ENCODE data around the gene BARHL1. TPM values are rescaled to one million over a fixed set of nuclear protein-coding genes. Genes with fewer than 3 reads are reported as not detected.

Gene BARHL1
- polyA plus RNA-seq, 1 donor from 2014 or later: not detected

- no peak overlapping the region for H3K4me2 ChIP-seq (ENCODE audit: low read length)
- H3K79me2 ChIP-seq (replicated peaks; ENCODE audit: insufficient read depth, low read length): no peaks in the 10 kb centered on the region
- H3K36me3 ChIP-seq (ENCODE audit: insufficient read depth, low read length): no peaks in the 10 kb centered on the region
- no peak overlapping the region for H3K4me3 ChIP-seq (ENCODE audit: low read length)
- no peaks in the 10 kb centered on the region for H3K27me3 ChIP-seq (ENCODE audit: insufficient read depth, low read depth, low read length)
- H3K9me2 ChIP-seq (ENCODE audit: insufficient read depth, low read length): no peaks in the 10 kb centered on the region
- no peak overlapping the region for H3K27ac ChIP-seq (ENCODE audit: low read length)
- TF ChIP-seq, protein P1, sequence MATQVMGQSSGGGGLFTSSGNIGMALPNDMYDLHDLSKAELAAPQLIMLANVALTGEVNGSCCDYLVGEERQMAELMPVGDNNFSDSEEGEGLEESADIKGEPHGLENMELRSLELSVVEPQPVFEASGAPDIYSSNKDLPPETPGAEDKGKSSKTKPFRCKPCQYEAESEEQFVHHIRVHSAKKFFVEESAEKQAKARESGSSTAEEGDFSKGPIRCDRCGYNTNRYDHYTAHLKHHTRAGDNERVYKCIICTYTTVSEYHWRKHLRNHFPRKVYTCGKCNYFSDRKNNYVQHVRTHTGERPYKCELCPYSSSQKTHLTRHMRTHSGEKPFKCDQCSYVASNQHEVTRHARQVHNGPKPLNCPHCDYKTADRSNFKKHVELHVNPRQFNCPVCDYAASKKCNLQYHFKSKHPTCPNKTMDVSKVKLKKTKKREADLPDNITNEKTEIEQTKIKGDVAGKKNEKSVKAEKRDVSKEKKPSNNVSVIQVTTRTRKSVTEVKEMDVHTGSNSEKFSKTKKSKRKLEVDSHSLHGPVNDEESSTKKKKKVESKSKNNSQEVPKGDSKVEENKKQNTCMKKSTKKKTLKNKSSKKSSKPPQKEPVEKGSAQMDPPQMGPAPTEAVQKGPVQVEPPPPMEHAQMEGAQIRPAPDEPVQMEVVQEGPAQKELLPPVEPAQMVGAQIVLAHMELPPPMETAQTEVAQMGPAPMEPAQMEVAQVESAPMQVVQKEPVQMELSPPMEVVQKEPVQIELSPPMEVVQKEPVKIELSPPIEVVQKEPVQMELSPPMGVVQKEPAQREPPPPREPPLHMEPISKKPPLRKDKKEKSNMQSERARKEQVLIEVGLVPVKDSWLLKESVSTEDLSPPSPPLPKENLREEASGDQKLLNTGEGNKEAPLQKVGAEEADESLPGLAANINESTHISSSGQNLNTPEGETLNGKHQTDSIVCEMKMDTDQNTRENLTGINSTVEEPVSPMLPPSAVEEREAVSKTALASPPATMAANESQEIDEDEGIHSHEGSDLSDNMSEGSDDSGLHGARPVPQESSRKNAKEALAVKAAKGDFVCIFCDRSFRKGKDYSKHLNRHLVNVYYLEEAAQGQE (IDR thresholded peaks at IDR 0.05; ENCODE audit: borderline replicate concordance): no peak
- TF ChIP-seq SMC3 (conservative IDR thresholded peaks at IDR 0.05; ENCODE audit: poor library complexity) (no peak), MXI1 (conservative IDR thresholded peaks at IDR 0.05; ENCODE audit: poor library complexity, severe bottlenecking) (no peak), EZH2 (IDR thresholded peaks at IDR 0.05; ENCODE audit: borderline replicate concordance, insufficient read depth, low read length, poor library complexity, severe bottlenecking) (no peak), POLR2AphosphoS5 (IDR thresholded peaks at IDR 0.05) (no peak), TAF1 (IDR thresholded peaks at IDR 0.05; ENCODE audit: low read depth) (no peak), EP300 (conservative IDR thresholded peaks at IDR 0.05; ENCODE audit: poor library complexity, severe bottlenecking) (no peak)
- TF ChIP-seq, protein P2, sequence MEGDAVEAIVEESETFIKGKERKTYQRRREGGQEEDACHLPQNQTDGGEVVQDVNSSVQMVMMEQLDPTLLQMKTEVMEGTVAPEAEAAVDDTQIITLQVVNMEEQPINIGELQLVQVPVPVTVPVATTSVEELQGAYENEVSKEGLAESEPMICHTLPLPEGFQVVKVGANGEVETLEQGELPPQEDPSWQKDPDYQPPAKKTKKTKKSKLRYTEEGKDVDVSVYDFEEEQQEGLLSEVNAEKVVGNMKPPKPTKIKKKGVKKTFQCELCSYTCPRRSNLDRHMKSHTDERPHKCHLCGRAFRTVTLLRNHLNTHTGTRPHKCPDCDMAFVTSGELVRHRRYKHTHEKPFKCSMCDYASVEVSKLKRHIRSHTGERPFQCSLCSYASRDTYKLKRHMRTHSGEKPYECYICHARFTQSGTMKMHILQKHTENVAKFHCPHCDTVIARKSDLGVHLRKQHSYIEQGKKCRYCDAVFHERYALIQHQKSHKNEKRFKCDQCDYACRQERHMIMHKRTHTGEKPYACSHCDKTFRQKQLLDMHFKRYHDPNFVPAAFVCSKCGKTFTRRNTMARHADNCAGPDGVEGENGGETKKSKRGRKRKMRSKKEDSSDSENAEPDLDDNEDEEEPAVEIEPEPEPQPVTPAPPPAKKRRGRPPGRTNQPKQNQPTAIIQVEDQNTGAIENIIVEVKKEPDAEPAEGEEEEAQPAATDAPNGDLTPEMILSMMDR (IDR thresholded peaks at IDR 0.05; ENCODE audit: poor library complexity, severe bottlenecking): no peak
- H4K20me1 ChIP-seq (ENCODE audit: insufficient read depth): no peaks in the 10 kb centered on the region
- no peak overlapping the region for H3K9ac ChIP-seq (ENCODE audit: low read length)
- H2AFZ ChIP-seq (ENCODE audit: low read depth, low read length): no peak overlapping the region
- H3F3A ChIP-seq (ENCODE audit: insufficient read depth, low read length, poor library complexity, severe bottlenecking): no peaks in the 10 kb centered on the region
- H3K9me3 ChIP-seq (ENCODE audit: low read length): no peaks in the 10 kb centered on the region
These were observed 35.4 kb upstream of the BARHL1 start for GRCh38 chr9:132547052-132547431.

DNA sequence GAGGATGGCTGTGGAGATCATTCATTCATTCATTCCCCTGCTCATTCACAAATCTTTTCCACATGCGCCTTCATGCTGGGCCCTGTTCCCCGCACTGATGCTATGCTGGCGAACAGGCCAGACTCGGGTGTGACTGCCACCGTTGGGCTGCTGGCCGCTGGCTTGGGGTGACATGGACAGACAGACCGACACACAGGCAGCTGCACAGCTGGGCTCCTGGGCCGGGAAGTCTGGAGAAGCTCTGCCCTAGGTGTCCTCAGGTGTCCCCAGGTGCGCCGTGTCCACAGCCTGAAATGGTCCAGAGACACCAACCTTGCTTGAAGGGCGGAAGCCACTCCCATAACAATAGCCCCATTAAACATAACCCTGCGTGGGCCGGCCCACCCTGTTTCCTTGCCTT lies 35.0 kb upstream of the BARHL1 start:
- no peak overlapping the region for H3K4me2 ChIP-seq (ENCODE audit: low read length)
- H3K27me3 ChIP-seq (ENCODE audit: insufficient read depth, low read depth, low read length): no peaks in the 10 kb centered on the region
- no peaks in the 10 kb centered on the region for H3K36me3 ChIP-seq (ENCODE audit: insufficient read depth, low read length)
- H3K9me3 ChIP-seq (ENCODE audit: low read length): no peaks in the 10 kb centered on the region
- H3F3A ChIP-seq (ENCODE audit: insufficient read depth, low read length, poor library complexity, severe bottlenecking): no peaks in the 10 kb centered on the region
- no peak overlapping the region for H3K9ac ChIP-seq (ENCODE audit: low read length)
- no peak overlapping the region for H3K27ac ChIP-seq (ENCODE audit: low read length)
- H3K4me3 ChIP-seq (ENCODE audit: low read length): no peak overlapping the region
- TF ChIP-seq SMC3 (conservative IDR thresholded peaks at IDR 0.05; ENCODE audit: poor library complexity): no peak
- TF ChIP-seq EZH2 (IDR thresholded peaks at IDR 0.05; ENCODE audit: borderline replicate concordance, insufficient read depth, low read length, poor library complexity, severe bottlenecking): no peak
- TF ChIP-seq TAF1 (IDR thresholded peaks at IDR 0.05; ENCODE audit: low read depth): no peak
- TF ChIP-seq MXI1 (conservative IDR thresholded peaks at IDR 0.05; ENCODE audit: poor library complexity, severe bottlenecking): no peak
- TF ChIP-seq RAD21 (conservative IDR thresholded peaks at IDR 0.05): no peak
- TF ChIP-seq, protein P1 (IDR thresholded peaks at IDR 0.05; ENCODE audit: borderline replicate concordance): no peak
- no peak for TF ChIP-seq POLR2AphosphoS5 (IDR thresholded peaks at IDR 0.05)
- no peak for TF ChIP-seq EP300 (conservative IDR thresholded peaks at IDR 0.05; ENCODE audit: poor library complexity, severe bottlenecking)
- H4K20me1 ChIP-seq (ENCODE audit: insufficient read depth): no peaks in the 10 kb centered on the region
- H3K79me2 ChIP-seq (replicated peaks; ENCODE audit: insufficient read depth, low read length): no peaks in the 10 kb centered on the region
- H2AFZ ChIP-seq (ENCODE audit: low read depth, low read length): no peak overlapping the region
- H3K9me2 ChIP-seq (ENCODE audit: insufficient read depth, low read length): no peaks in the 10 kb centered on the region

Measured in neural cell (in vitro differentiated cells).